IMR-90 (cell line): ENCODE data around the gene CABCOCO1. TPM values are rescaled to one million over a fixed set of nuclear protein-coding genes. Genes with fewer than 3 reads are reported as not detected.

Experiments
- ATAC-seq: fragments of 200-7000 bp; cut with Tn5 transposase; 2 replicates; pipeline ENCODE4 v1.9.1; 2020; ENCODE audit warnings: low read depth, mild to moderate bottlenecking, moderate library complexity
- BruUV-seq: library from RNA; stranded (reverse); fragments of 400-500 nt; replicated peaks from 2 replicates; lab custom pipeline; 2021; lab: Mats Ljungman, UMichigan
- CTCF ChIA-PET: fragments of 300-600 bp; formaldehyde crosslinking; extraction: SDS; loops from one replicate; lab custom pipeline; 2021; ENCODE audit warnings: antibody characterized with exemption; lab: Yijun Ruan, JAX
- POLR2A ChIA-PET: fragments of 300-600 bp; sonication (Branson Sonifier 250); formaldehyde crosslinking; loops from one replicate; lab custom pipeline; 2022; ENCODE audit warnings: antibody characterized with exemption; ENCODE audit not compliant: unreplicated experiment; lab: Charles Lee
- DNase-seq: peaks from one replicate; pipeline ENCODE4 v3.0.0; 2013
- H2AFZ ChIP-seq: replicated peaks from 2 replicates; pipeline ENCODE3; 2013; ENCODE audit warnings: low read length, mild to moderate bottlenecking; ENCODE audit not compliant: poor library complexity
- H2AK5ac ChIP-seq: 2 replicates; pipeline ENCODE4 v1.6.1; 2013; ENCODE audit warnings: low read depth, low read length, inconsistent platforms
- H2AK9ac ChIP-seq: replicated peaks from 2 replicates; pipeline ENCODE3; 2013; ENCODE audit warnings: mild to moderate bottlenecking, low read depth, low read length, moderate library complexity; ENCODE audit not compliant: poor library complexity
- H2BK120ac ChIP-seq: 2 replicates; pipeline ENCODE4 v1.6.1; 2013; ENCODE audit warnings: low read depth, low read length, inconsistent platforms
- H2BK15ac ChIP-seq: 3 replicates; pipeline ENCODE4 v1.6.1; 2013; ENCODE audit warnings: low read depth, low read length, inconsistent platforms
- H2BK20ac ChIP-seq: 2 replicates; pipeline ENCODE4 v1.6.1; 2013; ENCODE audit warnings: low read depth, mild to moderate bottlenecking, inconsistent platforms, low read length, moderate library complexity
- H2BK5ac ChIP-seq: 2 replicates; pipeline ENCODE4 v1.6.1; 2013; ENCODE audit warnings: mild to moderate bottlenecking, low read depth, low read length, inconsistent platforms; ENCODE audit not compliant: poor library complexity, severe bottlenecking
- H3K14ac ChIP-seq: replicated peaks from 2 replicates; pipeline ENCODE4 v1.6.1; 2013; ENCODE audit warnings: low read depth, low read length, inconsistent platforms
- H3K18ac ChIP-seq: 2 replicates; pipeline ENCODE4 v1.6.1; 2013; ENCODE audit warnings: low read depth, low read length, control low read depth
- H3K23ac ChIP-seq: 2 replicates; pipeline ENCODE4 v1.6.1; 2013; ENCODE audit warnings: low read depth, low read length, inconsistent platforms
- H3K27ac ChIP-seq: 2 replicates; pipeline ENCODE4 v1.5.1; 2013; ENCODE audit warnings: mild to moderate bottlenecking, control low read depth, low read length; ENCODE audit not compliant: insufficient read depth
- H3K27me3 ChIP-seq: 2 replicates; pipeline ENCODE4 v1.6.1; 2013; ENCODE audit warnings: low read length; ENCODE audit not compliant: control insufficient read depth, insufficient read depth
- H3K36me3 ChIP-seq: 2 replicates; pipeline ENCODE4 v1.6.1; 2013; ENCODE audit warnings: low read length, mixed read lengths; ENCODE audit not compliant: control insufficient read depth, insufficient read depth
- H3K4ac ChIP-seq: 2 replicates; pipeline ENCODE4 v1.6.1; 2013; ENCODE audit warnings: low read depth, low read length, inconsistent platforms
- H3K4me1 ChIP-seq: 2 replicates; pipeline ENCODE4 v1.6.1; 2013; ENCODE audit warnings: low read length, mixed read lengths; ENCODE audit not compliant: control insufficient read depth, insufficient read depth
- H3K4me2 ChIP-seq: 2 replicates; pipeline ENCODE4 v1.6.1; 2013; ENCODE audit warnings: low read depth, mild to moderate bottlenecking, control low read depth, low read length, moderate library complexity
- H3K4me3 ChIP-seq: 2 replicates; pipeline ENCODE4 v1.5.1; 2013; ENCODE audit warnings: low read depth, mild to moderate bottlenecking, control low read depth, low read length, moderate library complexity; ENCODE audit not compliant: insufficient read depth
- H3K56ac ChIP-seq: 2 replicates; pipeline ENCODE4 v1.6.1; 2013; ENCODE audit warnings: low read length, inconsistent platforms; ENCODE audit not compliant: insufficient read depth; ENCODE audit errors: extremely low read depth
- H3K79me1 ChIP-seq, 2 experiments: 2 replicates each; pipeline ENCODE4 v1.6.1; 2013; ENCODE audit warnings: low read length in 2 of 2, inconsistent platforms in 1 of 2, low read depth in 1 of 2
- H3K9ac ChIP-seq: 2 replicates; pipeline ENCODE4 v1.6.1; 2013; ENCODE audit warnings: low read depth, low read length, control low read depth
- H3K9me1 ChIP-seq: 2 replicates; pipeline ENCODE4 v1.6.1; 2013; ENCODE audit warnings: low read length, inconsistent platforms; ENCODE audit not compliant: insufficient read depth
- H3K9me3 ChIP-seq: 2 replicates; pipeline ENCODE4 v1.6.1; 2013; ENCODE audit warnings: low read length; ENCODE audit not compliant: control insufficient read depth, insufficient read depth
- H4K20me1 ChIP-seq: 2 replicates; pipeline ENCODE4 v1.6.1; 2013; ENCODE audit warnings: low read length, inconsistent platforms; ENCODE audit not compliant: insufficient read depth
- H4K5ac ChIP-seq: 2 replicates; pipeline ENCODE4 v1.6.1; 2013; ENCODE audit warnings: mild to moderate bottlenecking, low read depth, low read length, control low read depth
- H4K8ac ChIP-seq, 2 experiments: 2 replicates each; pipeline ENCODE4 v1.6.1; 2013; ENCODE audit warnings: low read depth in 2 of 2, low read length in 2 of 2, control low read depth in 1 of 2, inconsistent platforms in 1 of 2
- H4K91ac ChIP-seq: 2 replicates; pipeline ENCODE4 v1.6.1; 2013; ENCODE audit warnings: low read depth, low read length, inconsistent platforms; ENCODE audit not compliant: insufficient read depth
- CEBPB ChIP-seq: IDR thresholded peaks from 2 replicates; pipeline ENCODE4 v1.6.1; 2012; ENCODE audit warnings: low read depth, low read length, improper control_type of control experiment
- MAFK ChIP-seq: IDR thresholded peaks from 2 replicates; pipeline ENCODE4 v1.6.1; 2012; ENCODE audit warnings: low read depth, low read length, improper control_type of control experiment
- MAZ ChIP-seq: IDR thresholded peaks from 2 replicates; pipeline ENCODE4 v1.6.1; 2012; ENCODE audit warnings: low read depth, mild to moderate bottlenecking, low read length, improper control_type of control experiment, moderate library complexity, borderline replicate concordance
- NFE2L2 ChIP-seq: fragments of 150-350 bp; IDR thresholded peaks from 2 replicates; pipeline ENCODE4 v1.6.1; 2016; ENCODE audit warnings: low read depth, mild to moderate bottlenecking, low read length
- POLR2A ChIP-seq: IDR thresholded peaks from 2 replicates; pipeline ENCODE4 v1.6.1; 2012; ENCODE audit warnings: mild to moderate bottlenecking, low read depth, low read length
- RAD21 ChIP-seq: IDR thresholded peaks from 2 replicates; pipeline ENCODE4 v1.6.1; 2012; ENCODE audit warnings: low read length, improper control_type of control experiment
- SMC3 ChIP-seq: fragments of 150-350 bp; IDR thresholded peaks from 2 replicates; pipeline ENCODE4 v1.6.1; 2016; ENCODE audit warnings: low read depth, mild to moderate bottlenecking, antibody characterized with exemption, low read length, moderate library complexity
- WGBS, 2 experiments: methylation state at CpG; one replicate each; pipeline versions ENCODE4 v1.1.5 to v1.1.7; 2013; ENCODE audit warnings: missing lambda C conversion rate in 2 of 2; ENCODE audit not compliant: insufficient read length in 1 of 2; ENCODE audit errors: extremely low coverage in 2 of 2; 5-methylcytosine and 5-hydroxymethylcytosine counted together
- dilution Hi-C: fragments of 300-500 bp; cut with HindIII; formaldehyde crosslinking; loops from one replicate; pipeline ENCODE4 v1.14.3; 2018; ENCODE audit warnings: low sequenced_read_pairs; ENCODE audit not compliant: unreplicated experiment
- in situ Hi-C: fragments of 300-500 bp; cut with MboI; formaldehyde crosslinking; loops from 3 replicates; pipeline ENCODE4 v1.14.3; 2019; ENCODE audit warnings: low sequenced_read_pairs, inconsistent platforms, mixed read lengths
- intact Hi-C: fragments of 100-400 bp; cut with micrococcal nuclease; formaldehyde crosslinking; loops from 2 replicates; pipeline ENCODE4 v1.10.0; 2022
- polyA plus RNA-seq, 3 experiments: library from polyadenylated mRNA; depleted of rRNA; stranded (reverse); fragments of >200 nt; gene quantifications; 2 replicates each; pipeline ENCODE4 v1.2.3, GENCODE V29; 2012; ENCODE audit warnings: low replicate concordance in 1 of 3
- total RNA-seq: library from RNA; depleted of rRNA; stranded (reverse); fragments of >200 nt; gene quantifications from 2 replicates; pipeline ENCODE4 v1.2.3, GENCODE V29; 2012

Gene CABCOCO1
- total and polyA plus RNA-seq, 2 of the 4 experiments (the other 2 are of a cell fraction): 0.18 to 0.31 TPM

- no peak for ATAC-seq
- no peaks in the 10 kb centered on the region for H3K9me1 ChIP-seq
- H3K18ac ChIP-seq: no peak overlapping the region
- no peak overlapping the region for H4K91ac ChIP-seq
- no peak overlapping the region for H3K23ac ChIP-seq
- no peaks in the 10 kb centered on the region for H3K79me1 ChIP-seq
- in situ Hi-C loops: loop anchor here (10.0 kb wide), 2 partner anchors 447 to 917 kb away; no protein-coding TSS in a partner anchor
- no peak for TF ChIP-seq MAFK
- TF ChIP-seq CEBPB: no peak
- TF ChIP-seq NFE2L2: no peak
- no peak for TF ChIP-seq RAD21
- TF ChIP-seq POLR2A: no peak
- TF ChIP-seq MAZ: no peak
- TF ChIP-seq SMC3: no peak
- H4K5ac ChIP-seq: no peak overlapping the region
- H3K9me3 ChIP-seq: no peaks in the 10 kb centered on the region
- H3K4me1 ChIP-seq: no peaks in the 10 kb centered on the region
- H3K36me3 ChIP-seq: no peaks in the 10 kb centered on the region
- no peak overlapping the region for H2AK9ac ChIP-seq
- no peak for DNase-seq
- H2AK5ac ChIP-seq: no peak overlapping the region
- no CpG with 5 or more reads among the region's 1 CpG for WGBS, 2 experiments
- no peak overlapping the region for H3K27ac ChIP-seq
- H2BK15ac ChIP-seq: no peak overlapping the region
- dilution Hi-C loops: no loop called here
- CTCF ChIA-PET: no interaction called here
- H4K8ac ChIP-seq: no peak overlapping the region
- H3K4me3 ChIP-seq: no peak overlapping the region
- no peak overlapping the region for H3K14ac ChIP-seq
- no peak overlapping the region for H3K4ac ChIP-seq
- H2BK120ac ChIP-seq: no peak overlapping the region
- H3K9ac ChIP-seq: no peak overlapping the region
- POLR2A ChIA-PET: no interaction called here
- H2BK20ac ChIP-seq: no peak overlapping the region
- H2AFZ ChIP-seq: no peak overlapping the region
- BruUV-seq: no TSS peak
- H4K20me1 ChIP-seq: no peaks in the 10 kb centered on the region
- intact Hi-C loops: loop anchor here (5.0 kb wide), 3 partner anchors 171 to 769 kb away; partner anchors contain the start of gene ARID5B
- no peak overlapping the region for H2BK5ac ChIP-seq
- no peaks in the 10 kb centered on the region for H3K27me3 ChIP-seq
- no peak overlapping the region for H3K4me2 ChIP-seq
- no peak overlapping the region for H3K56ac ChIP-seq
These were observed 68.9 kb downstream of the CABCOCO1 start for GRCh38 chr10:61731638-61732037.
